Heart left ventricle (tissue), 13 donors: Measurements from ENCODE around the gene ABL2.

ENCODE experiments used
- CTCF ChIP-seq, 12 donors: fragments of 200-600 bp; sonication (generic) in 4 of 12; IDR thresholded peaks; one replicate each; pipeline versions ENCODE4 v1.5.0 to v1.8.0; 2018 to 2022; ENCODE audit warnings: antibody characterized with exemption in 12 of 12, mild to moderate bottlenecking in 5 of 12
- POLR2A ChIP-seq, 2 donors: fragments of 450-650 bp; IDR thresholded peaks; one replicate each; pipeline ENCODE4 v1.6.1; 2017; ENCODE audit warnings: antibody characterized with exemption in 2 of 2, mild to moderate bottlenecking in 2 of 2, moderate library complexity in 2 of 2
- donor health status: ischemic (EF 13 %, LVEDD 7.1; RV severe dilation, severe dysfunction).
- donor health status: DM: no; HTN: yes; CAD: no.
- donor health status: DM: no; HTN: no; CAD: no.
- donor health status: ischemic (EF 25% LVEDD 6.9; RV normal size, moderate dysfunction).
- donor health status: ischemic (EF 25% LVEDD 5.7; RV mildly dilated, moderate dysfunction).
- donor health status: ischemic (EF 35%, LVEDD 5.7; RV mildly dilated, moderate dysfunction).
- donor health status: nonischemic (EF 11% LVEDD 7.7; RV severe dilation, severe dysfunction).
- donor health status: DM: yes; HTN: yes; CAD: no.
- donor health status: PGD.
- donor health status: ischemic (EF 29% LVEDD 5.4; RV normal size, mild dysfunction).
- donor health status: nonischemic (EF 23%, LVEDD 6.1; RV moderate dilation, normal function).

- TF ChIP-seq POLR2A (IDR thresholded peaks at IDR 0.05) (no peak), CTCF (IDR thresholded peaks at IDR 0.05) (no peak)
Measured at GRCh38 chr1:179230721-179231120, 1.2 kb upstream of the ABL2 start.
